Astrocyte (in vitro differentiated cells and primary cell): ENCODE measurements around the gene FAM117A. TPM values are rescaled to one million over a fixed set of nuclear protein-coding genes. Genes with fewer than 3 reads are reported as not detected.

ENCODE experiments used
- DNase-seq: peaks from one replicate; pipeline ENCODE4 v3.0.0-alpha.2; 2010; ENCODE audit warnings: low read depth
- FAIRE-seq: peaks from 2 replicates; lab custom pipeline; 2011; peaks lifted over from hg19 to GRCh38; lab: Jason Lieb, UNC
- H2AFZ ChIP-seq: 2 replicates; pipeline ENCODE4 v1.6.0; 2012; ENCODE audit warnings: low read depth, low read length, inconsistent platforms
- H3K27ac ChIP-seq: 2 replicates; pipeline ENCODE4 v1.5.1; 2011; ENCODE audit warnings: low read depth, low read length, inconsistent platforms
- H3K27me3 ChIP-seq: 2 replicates; pipeline ENCODE4 v1.6.0; 2011; ENCODE audit warnings: low read length, inconsistent platforms; ENCODE audit not compliant: insufficient read depth
- H3K36me3 ChIP-seq: 2 replicates; pipeline ENCODE4 v1.5.1; 2011; ENCODE audit warnings: low read length, inconsistent platforms; ENCODE audit not compliant: insufficient read depth
- H3K4me1 ChIP-seq: 2 replicates; pipeline ENCODE4 v1.5.1; 2011; ENCODE audit warnings: low read length, inconsistent platforms; ENCODE audit not compliant: insufficient read depth
- H3K4me2 ChIP-seq: 2 replicates; pipeline ENCODE4 v1.6.0; 2012; ENCODE audit warnings: low read length, inconsistent platforms
- H3K4me3 ChIP-seq: 2 replicates; pipeline ENCODE4 v1.5.1; 2011; ENCODE audit warnings: low read depth, mild to moderate bottlenecking, low read length, inconsistent platforms; ENCODE audit not compliant: insufficient read depth
- H3K79me2 ChIP-seq: 2 replicates; pipeline ENCODE4 v1.6.0; 2012; ENCODE audit warnings: mild to moderate bottlenecking, low read length, inconsistent platforms; ENCODE audit not compliant: insufficient read depth
- H3K9ac ChIP-seq: 2 replicates; pipeline ENCODE4 v1.6.0; 2012; ENCODE audit warnings: mild to moderate bottlenecking, low read length, inconsistent platforms
- H3K9me3 ChIP-seq: 2 replicates; pipeline ENCODE4 v1.5.1; 2012; ENCODE audit warnings: low read depth, mild to moderate bottlenecking, low read length, inconsistent platforms; ENCODE audit not compliant: insufficient read depth
- H4K20me1 ChIP-seq: 2 replicates; pipeline ENCODE4 v1.6.0; 2012; ENCODE audit warnings: low read length, inconsistent platforms; ENCODE audit not compliant: insufficient read depth
- H3K27ac Mint-ChIP-seq: one replicate; pipeline ENCODE4 v1.8.0; 2021; ENCODE audit warnings: mild to moderate bottlenecking, mixed read lengths; ENCODE audit not compliant: unreplicated experiment
- H3K27me3 Mint-ChIP-seq: one replicate; pipeline ENCODE4 v1.8.0; 2021; ENCODE audit warnings: low read depth, mixed read lengths; ENCODE audit not compliant: unreplicated experiment
- H3K36me3 Mint-ChIP-seq: one replicate; pipeline ENCODE4 v1.8.0; 2021; ENCODE audit warnings: low read depth, mixed read lengths; ENCODE audit not compliant: unreplicated experiment
- H3K4me1 Mint-ChIP-seq: one replicate; pipeline ENCODE4 v1.8.0; 2021; ENCODE audit warnings: low read depth, mixed read lengths; ENCODE audit not compliant: unreplicated experiment
- H3K4me3 Mint-ChIP-seq: one replicate; pipeline ENCODE4 v1.8.0; 2021; ENCODE audit warnings: mild to moderate bottlenecking, moderate library complexity, mixed read lengths; ENCODE audit not compliant: unreplicated experiment
- H3K9me3 Mint-ChIP-seq: one replicate; pipeline ENCODE4 v1.8.0; 2021; ENCODE audit warnings: mild to moderate bottlenecking, mixed read lengths; ENCODE audit not compliant: unreplicated experiment
- CTCF ChIP-seq: IDR thresholded peaks from 2 replicates; pipeline ENCODE4 v1.5.1; 2011; ENCODE audit warnings: low read depth, mild to moderate bottlenecking, inconsistent platforms, low read length, moderate library complexity; ENCODE audit not compliant: insufficient read depth
- EZH2 ChIP-seq: IDR thresholded peaks from 2 replicates; pipeline ENCODE4 v1.6.1; 2012; ENCODE audit warnings: mild to moderate bottlenecking, low read length, inconsistent platforms; ENCODE audit not compliant: insufficient read depth
- total RNA-seq: library from RNA; stranded (reverse); gene quantifications from 2 replicates; pipeline ENCODE4 v1.2.1, GENCODE V29; 2021

The FAM117A gene
- total RNA-seq, 1 donor from 2014 or later: 8.0 TPM

GRCh38 chr17:49793309-49793708 is 29.4 kb upstream of the FAM117A start:
- H3K4me3 ChIP-seq: no peak overlapping the region
- peaks cover 42% of the 10 kb centered on the region for H3K36me3 ChIP-seq
- Mint-ChIP-seq H3K27ac (peak overlapping the region; percentile 78), H3K36me3 (peaks cover 11% of the 10 kb centered on the region), H3K27me3 (no peaks in the 10 kb centered on the region), H3K4me3 (no peak overlapping the region), H3K9me3 (no peaks in the 10 kb centered on the region), H3K4me1 (peaks cover 24% of the 10 kb centered on the region)
- DNase-seq (no peak), FAIRE-seq (no peak)
- H3K9ac ChIP-seq: no peak overlapping the region
- no peak for TF ChIP-seq EZH2
- TF ChIP-seq CTCF: no peak
- peaks cover 13% of the 10 kb centered on the region for H3K4me1 ChIP-seq
- H3K9me3 ChIP-seq: no peaks in the 10 kb centered on the region
- H3K27me3 ChIP-seq: no peaks in the 10 kb centered on the region
- no peak overlapping the region for H3K27ac ChIP-seq
- peaks cover 85% of the 10 kb centered on the region for H3K79me2 ChIP-seq
- no peak overlapping the region for H2AFZ ChIP-seq
- peaks cover 60% of the 10 kb centered on the region for H4K20me1 ChIP-seq
- no peak overlapping the region for H3K4me2 ChIP-seq

GRCh38 chr17:49789243-49789578 is 25.3 kb upstream of the FAM117A start:
- peaks cover 2% of the 10 kb centered on the region for H3K36me3 Mint-ChIP-seq
- no peak for TF ChIP-seq CTCF
- TF ChIP-seq EZH2: no peak
- Histone ChIP-seq H2AFZ (no peak overlapping the region), H3K4me2 (peak overlapping the region; percentile 90), H4K20me1 (peaks cover 40% of the 10 kb centered on the region), H3K79me2 (peaks cover 53% of the 10 kb centered on the region), H3K9ac (peak overlapping the region; percentile 52), H3K27me3 (no peaks in the 10 kb centered on the region), H3K4me1 (peaks cover 20% of the 10 kb centered on the region), H3K27ac (peak overlapping the region; percentile 16), H3K9me3 (no peaks in the 10 kb centered on the region), H3K36me3 (peaks cover 16% of the 10 kb centered on the region), H3K4me3 (peak overlapping the region; percentile 98)
- peaks cover 24% of the 10 kb centered on the region for H3K4me1 Mint-ChIP-seq
- peak overlapping the region; percentile 92 for H3K4me3 Mint-ChIP-seq
- no peak for FAIRE-seq
- no peaks in the 10 kb centered on the region for H3K9me3 Mint-ChIP-seq
- no peaks in the 10 kb centered on the region for H3K27me3 Mint-ChIP-seq
- H3K27ac Mint-ChIP-seq: peak overlapping the region; percentile 98
- DNase-seq: no peak

GRCh38 chr17:49788478-49789242 is 24.7 kb upstream of the FAM117A start, which contains the start of gene KAT7:
Gene KAT7 (plus strand): TSS chr17:49788681. CDS start chr17:49788835, 154 bp downstream.
- H3K27me3 Mint-ChIP-seq: no peaks in the 10 kb centered on the region
- H3K27ac Mint-ChIP-seq: peak within 1 kb of the TSS; percentile 98
- peaks cover 40% of the 10 kb centered on the region for H4K20me1 ChIP-seq
- peak within 1 kb of the TSS; percentile 92 for H3K4me3 Mint-ChIP-seq
- DNase-seq: peak; percentile 97
- peaks cover 20% of the 10 kb centered on the region for H3K4me1 ChIP-seq
- peaks cover 16% of the 10 kb centered on the region for H3K36me3 ChIP-seq
- H3K4me3 ChIP-seq: peak within 1 kb of the TSS; percentile 98
- peak within 1 kb of the TSS; percentile 98 for H3K4me2 ChIP-seq
- no peaks in the 10 kb centered on the region for H3K9me3 Mint-ChIP-seq
- H3K9me3 ChIP-seq: no peaks in the 10 kb centered on the region
- H3K79me2 ChIP-seq: peaks cover 47% of the 10 kb centered on the region
- peaks cover 2% of the 10 kb centered on the region for H3K36me3 Mint-ChIP-seq
- H3K27ac ChIP-seq: peak within 1 kb of the TSS; percentile 99
- peak within 1 kb of the TSS; percentile 87 for H2AFZ ChIP-seq
- no peak for FAIRE-seq
- H3K9ac ChIP-seq: peak within 1 kb of the TSS; percentile 100
- TF ChIP-seq EZH2: no peak
- no peak for TF ChIP-seq CTCF
- H3K4me1 Mint-ChIP-seq: peaks cover 24% of the 10 kb centered on the region
- H3K27me3 ChIP-seq: no peaks in the 10 kb centered on the region
